Adrenal gland (tissue), 12 donors: ENCODE measurements around the gene KCTD2. TPM values are rescaled to one million over a fixed set of nuclear protein-coding genes. Genes with fewer than 3 reads are reported as not detected.

ENCODE experiments used
- DNase-seq, 7 donors: peaks; one replicate each; pipeline ENCODE4 v3.0.0-alpha.2; 2019 to 2020
- H3K27ac ChIP-seq, 5 donors: fragments of 200-600 bp; sonication (generic) in 4 of 5; 1 replicate in 3 of 5; 2 replicates in 2 of 5; pipeline versions ENCODE4 v1.5.1 to v1.8.0; 2016 to 2020; ENCODE audit warnings: mild to moderate bottlenecking in 1 of 5
- H3K27me3 ChIP-seq: fragments of 200-600 bp; 2 replicates; pipeline ENCODE4 v1.8.0; 2021
- H3K36me3 ChIP-seq, 2 donors: fragments of 200-600 bp; replicated peaks in 1 of 2; 1 replicate in 1 of 2; 2 replicates in 1 of 2; pipeline versions ENCODE4 v1.5.1 to v1.8.0; 2018 to 2022
- H3K4me1 ChIP-seq, 2 donors: fragments of 200-600 bp; replicated peaks in 1 of 2; 1 replicate in 1 of 2; 2 replicates in 1 of 2; pipeline versions ENCODE4 v1.5.1 to v1.8.0; 2018 to 2021
- H3K4me3 ChIP-seq, 4 donors: fragments of 200-600 bp; sonication (generic) in 3 of 4; one replicate each; pipeline ENCODE4 v1.5.1; 2016 to 2018
- H3K9me3 ChIP-seq, 3 donors: fragments of 200-600 bp; sonication (generic) in 1 of 3; replicated peaks in 1 of 3; 1 replicate in 2 of 3; 2 replicates in 1 of 3; pipeline versions ENCODE4 v1.5.1 to v1.8.0; 2016 to 2021
- CTCF ChIP-seq, 6 experiments: fragments of 450-650 bp in 4 of 6; fragments of 200-600 bp in 2 of 6; sonication (generic) in 1 of 6; IDR thresholded peaks; 1 replicate in 5 of 6; 2 replicates in 1 of 6; pipeline versions ENCODE4 v1.5.1 to v1.8.0; 2016 to 2021; ENCODE audit warnings: antibody characterized with exemption in 6 of 6, mild to moderate bottlenecking in 2 of 6, moderate library complexity in 1 of 6
- POLR2A ChIP-seq, 2 donors: fragments of 450-650 bp; IDR thresholded peaks; one replicate each; pipeline ENCODE4 v1.6.1; 2017; ENCODE audit warnings: antibody characterized with exemption in 2 of 2, mild to moderate bottlenecking in 2 of 2, moderate library complexity in 1 of 2
- WGBS, 4 donors: extraction: QIAGEN DNeasy Blood & Tissue Kit in 2 of 4; methylation state at CpG; one replicate each; pipeline versions ENCODE4 v1.1.5 to v1.1.7; 2013 to 2017; 5-methylcytosine and 5-hydroxymethylcytosine counted together
- intact Hi-C, 2 donors: fragments of 100-400 bp; cut with DNase I; formaldehyde crosslinking; loops; one replicate each; pipeline versions ENCODE4 v1.14.1 to v1.15.0; 2022 to 2023
- polyA plus RNA-seq, 3 donors: library from polyadenylated mRNA; stranded (reverse); fragments of 200-250 nt in 2 of 3; fragments of 350-450 nt in 1 of 3; fragmentation: Illumina TruSeq in 1 of 3; extraction: RNeasy Lipid Tissue Mini Kit (QIAGEN cat#74804) in 1 of 3; gene quantifications; one replicate each; pipeline ENCODE4 v1.2.3, GENCODE V29; 2013 to 2014
- total RNA-seq, 9 donors: library from RNA; depleted of rRNA in 4 of 9; stranded (reverse); fragments of >200 nt in 4 of 9; fragments of 120-200 nt in 1 of 9; fragmentation: NEBNext Ultra II Directional in 1 of 9; extraction: Animal tissue kit (Norgen Biotek cat#: 25700) in 1 of 9; gene quantifications; one replicate each; pipeline versions ENCODE4 v1.1.0 to v1.2.4, GENCODE V29; 2013 to 2023
- donor health status: healthy with polysubstance abuse.
- donor health status: Bipolar disorder and iron deficiency.
- donor health status: DM: yes; HTN: yes; CAD: no.
- donor health status: DM: no; HTN: no; CAD: no.
- donor health status: DM: no; HTN: no; CAD: no.
- donor health status: DM: yes; HTN: yes; CAD: no.

KCTD2 gene
- total and polyA plus RNA-seq, 12 donors: 20.6 to 52.4 (median 40.5) TPM

GRCh38 chr17:75059369-75060345 lies 12.6 kb downstream of the KCTD2 start:
- no peak for TF ChIP-seq POLR2A (IDR thresholded peaks at IDR 0.05)
- TF ChIP-seq CTCF (IDR thresholded peaks at IDR 0.05): peak in 5 of 6 experiments; percentile 11 to 48 (median 38)
- peak in 2 of 7 donors; percentile 25 to 35 for DNase-seq
- Histone ChIP-seq H3K36me3 (peaks cover 0 to 67% of the 10 kb centered on the region in 2 donors), H3K4me1 (no peaks in the 10 kb centered on the region), H3K4me3 (no peak overlapping the region), H3K9me3 (no peaks in the 10 kb centered on the region), H3K27ac (no peak overlapping the region), H3K27me3 (no peaks in the 10 kb centered on the region)
- 56 to 74% (median 69%) methylated on average over 25 of the region's 25 CpGs for WGBS, 4 donors
- intact Hi-C loops: loop anchor here (5.0 to 10.0 kb wide), 4 partner anchors 45 to 125 kb away; partner anchors contain the start of genes ARMC7 (in 2 of the 2) and SUMO2 (in 1 of the 2)

GRCh38 chr17:75060434-75061054 lies 13.5 kb downstream of the KCTD2 start:
- Histone ChIP-seq H3K27ac (peak overlapping the region in 1 of 5 donors; percentile 36), H3K4me3 (no peak overlapping the region), H3K27me3 (no peaks in the 10 kb centered on the region), H3K9me3 (no peaks in the 10 kb centered on the region), H3K36me3 (peaks cover 0 to 62% of the 10 kb centered on the region in 2 donors), H3K4me1 (no peaks in the 10 kb centered on the region)
- intact Hi-C loops: loop anchor here in 1 of 2 donors (5.0 to 10.0 kb wide), 2 partner anchors 47 to 56 kb away; partner anchors contain the start of gene ARMC7
- TF ChIP-seq CTCF (IDR thresholded peaks at IDR 0.05): no peak
- no peak for TF ChIP-seq POLR2A (IDR thresholded peaks at IDR 0.05)
- WGBS, 4 donors: 93 to 95% (median 94%) methylated on average over 25 to 26 of the region's 26 CpGs
- DNase-seq: no peak

- no peaks in the 10 kb centered on the region for H3K9me3 ChIP-seq
- H3K36me3 ChIP-seq: peaks cover 0 to 58% of the 10 kb centered on the region in 2 donors
- H3K27ac ChIP-seq: no peak overlapping the region
- no peaks in the 10 kb centered on the region for H3K27me3 ChIP-seq
- no peak overlapping the region for H3K4me3 ChIP-seq
- no peak for TF ChIP-seq CTCF (IDR thresholded peaks at IDR 0.05)
- no peak for TF ChIP-seq POLR2A (IDR thresholded peaks at IDR 0.05)
- 89 to 97% (median 93%) methylated on average over 10 of the region's 10 CpGs for WGBS, 4 donors
- intact Hi-C loops: loop anchor here in 1 of 2 donors (5.0 to 10.0 kb wide), 2 partner anchors 46 to 56 kb away; partner anchors contain the start of gene ARMC7
- no peaks in the 10 kb centered on the region for H3K4me1 ChIP-seq
- no peak for DNase-seq
Measured at GRCh38 chr17:75061055-75061438, 14.0 kb downstream of the KCTD2 start.

GRCh38 chr17:75061618-75062017 lies 14.6 kb downstream of the KCTD2 start:
- intact Hi-C loops: loop anchor here in 1 of 2 donors (5.0 to 10.0 kb wide), 2 partner anchors 46 to 57 kb away; partner anchors contain the start of gene ARMC7
- no peak for DNase-seq
- no peak overlapping the region for H3K27ac ChIP-seq
- H3K9me3 ChIP-seq: no peaks in the 10 kb centered on the region
- peaks cover 0 to 53% of the 10 kb centered on the region in 2 donors for H3K36me3 ChIP-seq
- H3K27me3 ChIP-seq: no peaks in the 10 kb centered on the region
- TF ChIP-seq CTCF (IDR thresholded peaks at IDR 0.05) (no peak), POLR2A (IDR thresholded peaks at IDR 0.05) (no peak)
- H3K4me3 ChIP-seq: no peak overlapping the region
- H3K4me1 ChIP-seq: no peaks in the 10 kb centered on the region
- WGBS, 4 donors: 86 to 90% (median 88%) methylated on average over 8 of the region's 8 CpGs
